PC-9 (cell line): ENCODE results near the gene PTPRD. TPM values are rescaled to one million over a fixed set of nuclear protein-coding genes. Genes with fewer than 3 reads are reported as not detected.

Source experiments
- BruUV-seq: library from RNA; stranded (reverse); fragments of 400-500 nt; replicated peaks from 2 replicates; lab custom pipeline; 2021; lab: Mats Ljungman, UMichigan
- CTCF ChIA-PET: fragments of 300-600 bp; sonication (Branson Sonifier 250); formaldehyde crosslinking; loops from one replicate; lab custom pipeline; 2022; ENCODE audit warnings: antibody characterized with exemption; lab: Charles Lee
- POLR2A ChIA-PET: fragments of 300-600 bp; sonication (Branson Sonifier 250); formaldehyde crosslinking; loops from one replicate; lab custom pipeline; 2022; ENCODE audit warnings: antibody characterized with exemption; ENCODE audit not compliant: unreplicated experiment; lab: Charles Lee
- DNase-seq, 2 experiments: peaks; one replicate each; pipeline versions ENCODE4 v3.0.0 to v3.0.0-alpha.2; 2015 to 2022; ENCODE audit warnings: mixed read lengths in 1 of 2
- H2AFZ ChIP-seq: fragments of 200-600 bp; sonication (generic); 2 replicates; pipeline ENCODE4 v1.8.1; 2017; ENCODE audit warnings: antibody characterized with exemption
- H3F3A ChIP-seq: fragments of 200-600 bp; sonication (generic); 2 replicates; pipeline ENCODE4 v1.8.1; 2017; ENCODE audit warnings: antibody characterized with exemption, mild to moderate bottlenecking, low read depth; ENCODE audit not compliant: insufficient read depth
- H3K27ac ChIP-seq: fragments of 200-600 bp; sonication (generic); 2 replicates; pipeline ENCODE4 v1.6.1; 2016; ENCODE audit warnings: mixed run types
- H3K27me3 ChIP-seq: fragments of 200-600 bp; sonication (generic); 2 replicates; pipeline ENCODE4 v1.6.1; 2016; ENCODE audit warnings: low read depth, mixed run types; ENCODE audit not compliant: insufficient read depth
- H3K36me3 ChIP-seq: fragments of 200-600 bp; sonication (generic); 2 replicates; pipeline ENCODE4 v1.6.1; 2016; ENCODE audit warnings: low read depth, mixed run types
- H3K4me1 ChIP-seq: fragments of 200-600 bp; sonication (generic); replicated peaks from 2 replicates; pipeline ENCODE4 v1.6.1; 2016; ENCODE audit warnings: mixed run types; ENCODE audit not compliant: insufficient read depth
- H3K4me2 ChIP-seq: fragments of 200-600 bp; sonication (generic); 2 replicates; pipeline ENCODE4 v1.6.1; 2017; ENCODE audit warnings: mixed run types
- H3K4me3 ChIP-seq: fragments of 200-600 bp; sonication (generic); 2 replicates; pipeline ENCODE4 v1.6.1; 2016; ENCODE audit warnings: mixed run types
- H3K79me2 ChIP-seq: fragments of 200-600 bp; sonication (generic); 2 replicates; pipeline ENCODE4 v1.6.1; 2017; ENCODE audit warnings: low read depth, mixed run types
- H3K9me2 ChIP-seq: fragments of 200-600 bp; sonication (generic); 2 replicates; pipeline ENCODE4 v1.8.1; 2017; ENCODE audit warnings: mild to moderate bottlenecking; ENCODE audit not compliant: insufficient read depth
- H3K9me3 ChIP-seq: fragments of 200-600 bp; sonication (generic); 2 replicates; pipeline ENCODE4 v1.8.1; 2016; ENCODE audit warnings: low read depth; ENCODE audit not compliant: insufficient read depth
- H4K20me1 ChIP-seq: fragments of 200-600 bp; sonication (generic); 2 replicates; pipeline ENCODE4 v1.8.1; 2017; ENCODE audit not compliant: insufficient read depth
- EZH2 ChIP-seq: fragments of 200-600 bp; sonication (generic); IDR thresholded peaks from 2 replicates; pipeline ENCODE4 v1.8.0; 2017; ENCODE audit warnings: antibody characterized with exemption, low read depth
- intact Hi-C: fragments of 100-400 bp; cut with micrococcal nuclease; formaldehyde crosslinking; loops from one replicate; pipeline ENCODE4 v1.10.0; 2022; ENCODE audit not compliant: unreplicated experiment
- total RNA-seq: library from RNA; stranded (reverse); gene quantifications from 2 replicates; pipeline ENCODE4 v1.2.3, GENCODE V29; 2021
- TF ChIP-seq, protein P1 (sequence below): fragments of 200-600 bp; sonication (generic); conservative IDR thresholded peaks from 2 replicates; pipeline ENCODE4 v1.6.1; 2017; ENCODE audit warnings: mixed run types, antibody characterized with exemption, mild to moderate bottlenecking, moderate library complexity

The PTPRD gene
- total RNA-seq, 1 experiment from 2014 or later, result not detected

DNA sequence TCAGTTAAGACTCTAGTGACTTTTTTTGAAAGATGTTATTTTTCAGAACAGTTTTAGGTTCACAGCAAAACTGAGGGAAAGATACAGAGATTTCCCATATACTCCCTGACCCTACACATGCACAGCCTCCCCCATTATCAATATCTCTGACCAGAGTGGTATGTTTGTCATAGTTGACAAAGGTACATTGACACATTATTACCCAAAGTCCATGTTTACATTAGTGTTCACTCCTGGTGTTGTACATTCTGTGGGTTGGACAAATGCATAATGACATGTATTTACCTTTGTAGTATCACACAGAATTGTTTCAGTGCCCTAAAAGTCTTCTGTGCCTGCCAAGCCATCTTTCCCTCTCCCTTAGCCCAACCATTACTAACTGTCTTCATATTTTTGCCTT lies 2342.6 kb downstream of the PTPRD start:
- Histone ChIP-seq H3K4me3 (no peak overlapping the region), H3K9me2 (no peaks in the 10 kb centered on the region), H3K27ac (no peak overlapping the region), H4K20me1 (no peaks in the 10 kb centered on the region), H3F3A (no peaks in the 10 kb centered on the region), H3K4me2 (no peak overlapping the region), H2AFZ (no peak overlapping the region), H3K27me3 (no peaks in the 10 kb centered on the region), H3K79me2 (no peaks in the 10 kb centered on the region), H3K36me3 (no peaks in the 10 kb centered on the region), H3K4me1 (no peaks in the 10 kb centered on the region), H3K9me3 (no peaks in the 10 kb centered on the region)
- BruUV-seq, result no TSS peak
- TF ChIP-seq, protein P1, sequence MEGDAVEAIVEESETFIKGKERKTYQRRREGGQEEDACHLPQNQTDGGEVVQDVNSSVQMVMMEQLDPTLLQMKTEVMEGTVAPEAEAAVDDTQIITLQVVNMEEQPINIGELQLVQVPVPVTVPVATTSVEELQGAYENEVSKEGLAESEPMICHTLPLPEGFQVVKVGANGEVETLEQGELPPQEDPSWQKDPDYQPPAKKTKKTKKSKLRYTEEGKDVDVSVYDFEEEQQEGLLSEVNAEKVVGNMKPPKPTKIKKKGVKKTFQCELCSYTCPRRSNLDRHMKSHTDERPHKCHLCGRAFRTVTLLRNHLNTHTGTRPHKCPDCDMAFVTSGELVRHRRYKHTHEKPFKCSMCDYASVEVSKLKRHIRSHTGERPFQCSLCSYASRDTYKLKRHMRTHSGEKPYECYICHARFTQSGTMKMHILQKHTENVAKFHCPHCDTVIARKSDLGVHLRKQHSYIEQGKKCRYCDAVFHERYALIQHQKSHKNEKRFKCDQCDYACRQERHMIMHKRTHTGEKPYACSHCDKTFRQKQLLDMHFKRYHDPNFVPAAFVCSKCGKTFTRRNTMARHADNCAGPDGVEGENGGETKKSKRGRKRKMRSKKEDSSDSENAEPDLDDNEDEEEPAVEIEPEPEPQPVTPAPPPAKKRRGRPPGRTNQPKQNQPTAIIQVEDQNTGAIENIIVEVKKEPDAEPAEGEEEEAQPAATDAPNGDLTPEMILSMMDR, result no peak
- TF ChIP-seq EZH2, result no peak
- DNase-seq, result no peak
- ChIA-PET CTCF (no interaction called here), POLR2A (no interaction called here)
- intact Hi-C loops, result loop anchor here (10.0 kb wide), 1 partner anchor 695 kb away; no protein-coding TSS in a partner anchor

DNA sequence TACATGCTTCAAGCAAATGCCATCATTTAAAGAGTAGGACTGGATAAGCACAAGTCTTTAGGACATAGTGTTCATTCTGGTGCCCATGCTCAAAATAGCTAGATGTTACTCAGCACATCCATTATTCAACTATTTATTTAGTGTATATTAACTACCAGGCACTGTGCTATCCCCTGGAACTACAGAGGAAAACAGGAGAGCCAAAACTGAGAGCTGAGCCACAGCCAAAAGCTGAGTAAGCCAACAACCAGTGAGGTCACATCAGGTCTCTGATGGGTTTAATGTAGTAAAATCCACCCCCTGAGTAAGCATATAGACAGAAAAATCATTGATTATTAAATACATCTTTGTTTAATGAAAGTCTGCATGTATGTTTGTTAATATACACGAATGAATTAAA lies 2343.9 kb downstream of the PTPRD start:
- Histone ChIP-seq H3K9me2 (no peaks in the 10 kb centered on the region), H3K27ac (no peak overlapping the region), H3K4me2 (no peak overlapping the region), H4K20me1 (no peaks in the 10 kb centered on the region), H3K27me3 (no peaks in the 10 kb centered on the region), H3F3A (no peaks in the 10 kb centered on the region), H3K4me3 (no peak overlapping the region), H3K79me2 (no peaks in the 10 kb centered on the region), H3K36me3 (no peaks in the 10 kb centered on the region), H3K4me1 (no peaks in the 10 kb centered on the region), H3K9me3 (no peaks in the 10 kb centered on the region), H2AFZ (no peak overlapping the region)
- ChIA-PET CTCF (no interaction called here), POLR2A (no interaction called here)
- no peak for DNase-seq
- intact Hi-C loops, result no loop called here
- no TSS peak for BruUV-seq
- TF ChIP-seq EZH2, result no peak
- TF ChIP-seq, protein P1, result no peak

DNA sequence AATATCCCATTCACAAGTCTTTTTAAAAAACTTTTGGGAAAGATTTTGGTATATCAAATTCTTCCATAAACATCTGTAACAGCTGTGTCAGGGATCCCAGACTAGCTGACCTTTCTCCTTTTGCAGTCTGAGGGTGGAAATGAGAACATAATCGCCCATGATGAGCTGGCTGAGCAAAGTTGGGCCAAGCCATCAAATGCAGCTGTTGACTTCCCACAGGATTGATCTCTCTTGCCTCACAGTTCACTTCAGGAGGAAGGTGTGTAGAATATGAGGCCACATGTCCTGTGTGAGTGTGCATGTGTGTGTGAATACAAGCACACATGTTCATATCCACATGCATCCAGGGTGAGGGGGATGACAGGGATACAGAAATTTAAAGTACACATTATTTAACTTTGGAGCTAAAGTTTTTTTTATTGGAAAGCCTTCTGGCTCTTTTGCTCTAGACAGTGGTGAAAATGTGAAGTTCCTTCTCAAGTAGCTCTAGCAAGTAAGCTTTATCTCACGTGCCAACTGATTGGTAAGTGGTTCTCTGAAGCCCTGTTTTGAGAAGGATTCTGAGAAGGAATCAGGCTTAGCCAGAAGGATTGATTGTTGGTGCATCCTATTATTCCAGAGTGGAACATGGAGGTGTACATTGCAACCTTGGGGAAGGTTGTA lies 2344.5 kb downstream of the PTPRD start:
- no TSS peak for BruUV-seq
- intact Hi-C loops, result no loop called here
- no peak overlapping the region for H3K4me2 ChIP-seq
- H3K27ac ChIP-seq, result no peak overlapping the region
- H3K9me2 ChIP-seq, result no peaks in the 10 kb centered on the region
- no peak overlapping the region for H2AFZ ChIP-seq
- H3K9me3 ChIP-seq, result no peaks in the 10 kb centered on the region
- TF ChIP-seq, protein P1, result no peak
- no peak for TF ChIP-seq EZH2
- no peak for DNase-seq
- H3K79me2 ChIP-seq, result no peaks in the 10 kb centered on the region
- no peaks in the 10 kb centered on the region for H3K36me3 ChIP-seq
- H3K27me3 ChIP-seq, result no peaks in the 10 kb centered on the region
- no peaks in the 10 kb centered on the region for H3F3A ChIP-seq
- no peaks in the 10 kb centered on the region for H3K4me1 ChIP-seq
- no peaks in the 10 kb centered on the region for H4K20me1 ChIP-seq
- CTCF ChIA-PET, result no interaction called here
- POLR2A ChIA-PET, result no interaction called here
- no peak overlapping the region for H3K4me3 ChIP-seq
